ENCODE data around the gene CDK17. TPM values are rescaled to one million over a fixed set of nuclear protein-coding genes. Genes with fewer than 3 reads are reported as not detected.

Gene CDK17
- total RNA-seq, 1 experiment from 2014 or later, result 23.9 TPM

DNA sequence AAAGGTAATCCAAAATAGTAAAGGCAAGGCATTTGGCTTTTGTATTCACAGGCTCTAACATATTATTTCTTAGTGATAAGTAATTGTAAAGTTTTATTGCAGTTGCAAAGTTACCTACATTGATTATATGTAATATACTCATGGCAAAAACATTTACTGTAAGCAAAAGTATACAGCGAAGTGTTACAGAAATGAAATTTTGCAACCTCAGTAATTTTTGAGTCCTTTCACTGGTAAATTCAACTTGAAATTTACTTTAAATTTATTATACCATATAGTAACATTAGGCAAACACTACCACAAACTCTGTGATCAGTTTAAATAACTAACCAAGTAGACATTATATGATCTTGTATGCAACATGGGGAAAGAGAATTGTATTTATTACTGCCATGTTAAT is 89.0 kb downstream of the CDK17 start:
- H3K36me3 ChIP-seq (ENCODE audit: low read depth, low read length), result peaks cover 8% of the 10 kb centered on the region; the same call in 1 of the 2 replicates
- H3K4me3 ChIP-seq (ENCODE audit: low read length), result no peak overlapping the region
- DNase-seq (no peak), ATAC-seq (no peak)
- H4K20me1 ChIP-seq (ENCODE audit: low read length), result no peaks in the 10 kb centered on the region
- H2AFZ ChIP-seq (ENCODE audit: low read length), result no peak overlapping the region
- peaks cover 25% of the 10 kb centered on the region for H3K79me2 ChIP-seq (ENCODE audit: low read length)
- no peak for TF ChIP-seq EZH2phosphoT487 (IDR thresholded peaks at IDR 0.05; ENCODE audit: borderline replicate concordance, low read length)
- no peak for TF ChIP-seq EZH2 (IDR thresholded peaks at IDR 0.05; ENCODE audit: low read length, unreplicated experiment)
- H3K9me3 ChIP-seq (ENCODE audit: low read length), result no peaks in the 10 kb centered on the region
- H3K27ac ChIP-seq (ENCODE audit: low read length), result no peak overlapping the region
- POLR2A ChIA-PET (ENCODE audit: unreplicated experiment), result no interaction called here
- intact Hi-C loops (cut with micrococcal nuclease), result no loop called here
- H3K27me3 ChIP-seq (ENCODE audit: low read length), result no peaks in the 10 kb centered on the region
- H3K4me2 ChIP-seq (ENCODE audit: low read length), result no peak overlapping the region
- H3K9me2 ChIP-seq (replicated peaks; ENCODE audit: low read length), result no peaks in the 10 kb centered on the region
- no peaks in the 10 kb centered on the region for H3F3A ChIP-seq (ENCODE audit: low read length, unreplicated experiment)
- H3K4me1 ChIP-seq (ENCODE audit: insufficient read depth, low read length), result peaks cover 6% of the 10 kb centered on the region
- BruUV-seq (replicated peaks), result no TSS peak
- CTCF ChIA-PET, result no interaction called here
- no peak overlapping the region for H3K9ac ChIP-seq (ENCODE audit: low read length)

DNA sequence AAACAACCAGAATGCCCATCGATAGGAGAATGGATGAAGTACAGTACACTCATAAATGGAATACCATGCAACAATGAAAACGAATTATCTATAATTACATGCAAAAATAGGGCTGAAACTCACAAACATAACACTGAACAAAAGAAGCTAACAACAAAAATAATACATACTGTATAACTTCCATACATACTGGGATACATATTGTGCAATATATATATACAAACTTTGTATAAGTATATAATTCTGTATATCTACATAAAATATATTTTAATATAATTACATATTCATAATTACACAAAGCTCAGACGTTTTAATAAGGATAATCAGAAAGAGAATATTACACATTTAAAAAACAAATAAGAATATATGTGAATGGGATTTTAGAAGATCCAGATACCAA is 90.2 kb downstream of the CDK17 start:
- no peaks in the 10 kb centered on the region for H3K9me2 ChIP-seq (replicated peaks; ENCODE audit: low read length)
- intact Hi-C loops (cut with micrococcal nuclease), result no loop called here
- H3K36me3 ChIP-seq (ENCODE audit: low read depth, low read length), result peaks cover 8% of the 10 kb centered on the region; the same call in 1 of the 2 replicates
- no TSS peak for BruUV-seq (replicated peaks)
- no peak overlapping the region for H3K9ac ChIP-seq (ENCODE audit: low read length)
- H3K9me3 ChIP-seq (ENCODE audit: low read length), result no peaks in the 10 kb centered on the region
- ChIA-PET CTCF (no interaction called here), POLR2A (ENCODE audit: unreplicated experiment) (no interaction called here)
- ATAC-seq (no peak), DNase-seq (no peak)
- H3K27me3 ChIP-seq (ENCODE audit: low read length), result no peaks in the 10 kb centered on the region
- H3K4me3 ChIP-seq (ENCODE audit: low read length), result no peak overlapping the region
- no peak overlapping the region for H2AFZ ChIP-seq (ENCODE audit: low read length)
- H3K27ac ChIP-seq (ENCODE audit: low read length), result no peak overlapping the region
- H3F3A ChIP-seq (ENCODE audit: low read length, unreplicated experiment), result no peaks in the 10 kb centered on the region
- no peak overlapping the region for H3K4me2 ChIP-seq (ENCODE audit: low read length)
- H3K79me2 ChIP-seq (ENCODE audit: low read length), result peaks cover 18% of the 10 kb centered on the region
- H3K4me1 ChIP-seq (ENCODE audit: insufficient read depth, low read length), result no peaks in the 10 kb centered on the region
- H4K20me1 ChIP-seq (ENCODE audit: low read length), result no peaks in the 10 kb centered on the region
- TF ChIP-seq EZH2 (IDR thresholded peaks at IDR 0.05; ENCODE audit: low read length, unreplicated experiment) (no peak), EZH2phosphoT487 (IDR thresholded peaks at IDR 0.05; ENCODE audit: borderline replicate concordance, low read length) (no peak)
- TF ChIP-seq, protein P1, sequence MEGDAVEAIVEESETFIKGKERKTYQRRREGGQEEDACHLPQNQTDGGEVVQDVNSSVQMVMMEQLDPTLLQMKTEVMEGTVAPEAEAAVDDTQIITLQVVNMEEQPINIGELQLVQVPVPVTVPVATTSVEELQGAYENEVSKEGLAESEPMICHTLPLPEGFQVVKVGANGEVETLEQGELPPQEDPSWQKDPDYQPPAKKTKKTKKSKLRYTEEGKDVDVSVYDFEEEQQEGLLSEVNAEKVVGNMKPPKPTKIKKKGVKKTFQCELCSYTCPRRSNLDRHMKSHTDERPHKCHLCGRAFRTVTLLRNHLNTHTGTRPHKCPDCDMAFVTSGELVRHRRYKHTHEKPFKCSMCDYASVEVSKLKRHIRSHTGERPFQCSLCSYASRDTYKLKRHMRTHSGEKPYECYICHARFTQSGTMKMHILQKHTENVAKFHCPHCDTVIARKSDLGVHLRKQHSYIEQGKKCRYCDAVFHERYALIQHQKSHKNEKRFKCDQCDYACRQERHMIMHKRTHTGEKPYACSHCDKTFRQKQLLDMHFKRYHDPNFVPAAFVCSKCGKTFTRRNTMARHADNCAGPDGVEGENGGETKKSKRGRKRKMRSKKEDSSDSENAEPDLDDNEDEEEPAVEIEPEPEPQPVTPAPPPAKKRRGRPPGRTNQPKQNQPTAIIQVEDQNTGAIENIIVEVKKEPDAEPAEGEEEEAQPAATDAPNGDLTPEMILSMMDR (conservative IDR thresholded peaks at IDR 0.05; ENCODE audit: low read depth, low read length), result no peak

DNA sequence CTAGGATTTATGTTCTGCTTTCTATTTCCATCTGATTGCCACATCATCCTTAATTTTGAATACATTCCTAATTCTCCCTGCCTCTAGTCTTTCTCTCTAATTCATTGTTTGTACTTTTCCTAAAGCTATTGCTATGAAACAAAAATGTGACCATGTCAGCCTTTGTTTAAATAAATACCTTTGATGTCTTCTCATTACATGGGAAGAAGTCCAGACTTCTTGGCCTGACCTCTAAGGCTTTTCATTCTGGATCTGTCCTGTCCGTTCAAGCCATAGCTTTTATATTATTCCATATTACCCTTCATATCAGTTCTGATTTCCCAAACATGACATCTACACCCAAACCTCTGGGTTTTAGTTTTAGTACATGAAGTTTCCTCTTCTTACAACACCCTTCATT is 91.4 kb downstream of the CDK17 start:
- no peak for ATAC-seq

DNA sequence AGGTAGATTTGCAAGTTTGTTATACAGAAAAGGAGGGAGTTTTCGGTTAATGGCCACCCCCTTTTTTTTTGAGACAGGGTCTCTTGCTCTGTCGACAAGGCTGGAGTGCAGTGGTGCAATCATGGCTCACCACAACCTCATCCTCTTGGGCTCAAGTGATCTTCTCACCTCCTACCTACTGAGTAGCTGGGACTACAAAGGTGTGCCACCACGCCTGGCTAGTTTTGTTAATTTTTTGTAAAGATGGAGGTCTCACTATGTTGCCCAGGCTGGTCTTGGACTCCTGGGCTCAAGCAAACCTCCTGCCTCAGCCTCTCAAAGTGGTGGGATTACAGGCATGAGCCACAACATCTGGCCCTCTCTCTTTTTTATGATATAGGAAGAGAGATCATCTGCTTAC is 94.6 kb downstream of the CDK17 start:
- no peak overlapping the region for H3K9ac ChIP-seq (ENCODE audit: low read length)
- no peak for ATAC-seq
- peaks cover 4% of the 10 kb centered on the region; the same call in 1 of the 2 replicates for H3K4me1 ChIP-seq (ENCODE audit: insufficient read depth, low read length)
- no peak for TF ChIP-seq EZH2 (IDR thresholded peaks at IDR 0.05; ENCODE audit: low read length, unreplicated experiment)
- TF ChIP-seq, protein P1 (conservative IDR thresholded peaks at IDR 0.05; ENCODE audit: low read depth, low read length), result no peak
- no peak for TF ChIP-seq EZH2phosphoT487 (IDR thresholded peaks at IDR 0.05; ENCODE audit: borderline replicate concordance, low read length)
- H2AFZ ChIP-seq (ENCODE audit: low read length), result no peak overlapping the region
- H4K20me1 ChIP-seq (ENCODE audit: low read length), result no peaks in the 10 kb centered on the region
- intact Hi-C loops (cut with micrococcal nuclease), result loop anchor here (10.0 kb wide), 1 partner anchor 209 kb away; no protein-coding TSS in a partner anchor
- no peak overlapping the region for H3K4me2 ChIP-seq (ENCODE audit: low read length)
- peaks cover 4% of the 10 kb centered on the region; the same call in 1 of the 2 replicates for H3K36me3 ChIP-seq (ENCODE audit: low read depth, low read length)
- ChIA-PET CTCF (no interaction called here), POLR2A (ENCODE audit: unreplicated experiment) (no interaction called here)
- no peaks in the 10 kb centered on the region for H3K27me3 ChIP-seq (ENCODE audit: low read length)
- no TSS peak for BruUV-seq (replicated peaks)
- no peaks in the 10 kb centered on the region for H3K79me2 ChIP-seq (ENCODE audit: low read length)
- no peak for DNase-seq
- H3K27ac ChIP-seq (ENCODE audit: low read length), result no peak overlapping the region
- no peaks in the 10 kb centered on the region for H3K9me2 ChIP-seq (replicated peaks; ENCODE audit: low read length)
- no peaks in the 10 kb centered on the region for H3K9me3 ChIP-seq (ENCODE audit: low read length)
- H3K4me3 ChIP-seq (ENCODE audit: low read length), result no peak overlapping the region
- no peaks in the 10 kb centered on the region for H3F3A ChIP-seq (ENCODE audit: low read length, unreplicated experiment)

More for the DNA sequence above, 91.4 kb downstream of the CDK17 start:
- H3K27me3 ChIP-seq (ENCODE audit: low read length), result no peaks in the 10 kb centered on the region
- H3K27ac ChIP-seq (ENCODE audit: low read length), result no peak overlapping the region
- POLR2A ChIA-PET (ENCODE audit: unreplicated experiment), result no interaction called here
- H3K4me1 ChIP-seq (ENCODE audit: insufficient read depth, low read length), result no peaks in the 10 kb centered on the region
- no peak overlapping the region for H3K4me2 ChIP-seq (ENCODE audit: low read length)
- H3K79me2 ChIP-seq (ENCODE audit: low read length), result peaks cover 7% of the 10 kb centered on the region; the same call in 1 of the 2 replicates
- TF ChIP-seq EZH2 (IDR thresholded peaks at IDR 0.05; ENCODE audit: low read length, unreplicated experiment), result no peak
- no peaks in the 10 kb centered on the region for H3K9me2 ChIP-seq (replicated peaks; ENCODE audit: low read length)
- H3K36me3 ChIP-seq (ENCODE audit: low read depth, low read length), result peaks cover 8% of the 10 kb centered on the region; the same call in 1 of the 2 replicates
- H3K9ac ChIP-seq (ENCODE audit: low read length), result no peak overlapping the region
- intact Hi-C loops (cut with micrococcal nuclease), result loop anchor here (10.0 kb wide), 1 partner anchor 206 kb away; no protein-coding TSS in a partner anchor
- no peaks in the 10 kb centered on the region for H3K9me3 ChIP-seq (ENCODE audit: low read length)
- no peak overlapping the region for H3K4me3 ChIP-seq (ENCODE audit: low read length)
- no peaks in the 10 kb centered on the region for H4K20me1 ChIP-seq (ENCODE audit: low read length)
- TSS peak; percentile 33 for BruUV-seq (replicated peaks)
- CTCF ChIA-PET, result no interaction called here
- no peak overlapping the region for H2AFZ ChIP-seq (ENCODE audit: low read length)
- no peaks in the 10 kb centered on the region for H3F3A ChIP-seq (ENCODE audit: low read length, unreplicated experiment)
- no peak for DNase-seq

Data from PC-3 (cell line).